GM19099 (cell line): ENCODE measurements around the gene UBTD2.

Source experiments
- POLR2A ChIP-seq: IDR thresholded peaks from 3 replicates; pipeline ENCODE4 v1.6.1; 2011; ENCODE audit warnings: low read depth; ENCODE audit not compliant: insufficient read length; ENCODE audit errors: extremely low read depth

UBTD2 gene

GRCh38 chr5:172188893-172189692 lies 94.5 kb downstream of the UBTD2 start:
- no peak for TF ChIP-seq POLR2A

DNA sequence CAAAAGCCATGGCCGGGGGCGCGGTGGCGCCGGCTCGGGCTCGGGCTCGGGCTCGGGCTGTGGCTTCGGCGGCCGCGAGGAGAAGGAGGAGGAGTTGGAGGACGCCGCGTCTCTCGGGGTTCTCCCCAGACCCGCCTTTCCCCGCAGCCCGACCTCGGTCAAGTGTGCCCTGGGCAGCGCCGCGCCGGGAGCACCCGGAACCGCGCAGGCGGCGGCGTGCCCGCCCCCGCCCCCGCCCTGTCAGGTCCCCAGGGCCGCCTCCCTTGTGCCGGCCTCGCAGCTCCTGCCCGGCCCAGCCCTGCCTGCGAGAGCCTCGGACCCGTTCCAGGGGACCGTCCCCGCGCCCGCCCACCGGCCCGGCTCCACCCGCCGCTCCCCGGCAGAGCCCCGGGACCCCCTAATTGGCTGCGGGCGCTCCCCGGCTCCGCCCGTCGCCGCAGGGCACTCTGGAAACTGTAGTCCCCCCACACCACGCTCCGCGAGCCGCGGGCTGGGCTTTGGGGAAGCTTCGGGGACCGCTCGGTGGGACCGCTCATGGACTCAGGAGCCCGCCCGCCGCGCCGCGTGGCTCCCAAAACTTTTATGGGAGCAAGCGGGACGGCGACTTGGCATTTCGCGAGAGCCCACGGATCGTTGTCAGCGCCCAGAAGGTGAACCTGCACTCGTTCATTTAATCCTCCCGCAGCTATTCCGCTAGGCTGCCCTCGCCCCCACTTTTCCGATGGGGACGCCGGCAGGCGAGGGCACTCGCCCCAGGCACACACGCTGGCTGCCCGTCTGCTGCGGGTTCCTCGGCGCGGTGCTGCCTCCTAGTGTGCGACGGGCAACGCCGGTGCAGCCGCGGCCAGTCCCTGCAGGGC lies 95.3 kb downstream of the UBTD2 start, which contains the start of gene STK10:
STK10 (minus strand) TSS at position 192 of the 860 bp plus-strand sequence; CDS start at position 10, 182 bp downstream.
- TF ChIP-seq POLR2A: peak; percentile 72

- TF ChIP-seq POLR2A: peak; percentile 41
Measured at GRCh38 chr5:172187118-172188032, 96.2 kb downstream of the UBTD2 start.

- TF ChIP-seq POLR2A: no peak
Measured at GRCh38 chr5:172186114-172186695, 97.4 kb downstream of the UBTD2 start.

DNA sequence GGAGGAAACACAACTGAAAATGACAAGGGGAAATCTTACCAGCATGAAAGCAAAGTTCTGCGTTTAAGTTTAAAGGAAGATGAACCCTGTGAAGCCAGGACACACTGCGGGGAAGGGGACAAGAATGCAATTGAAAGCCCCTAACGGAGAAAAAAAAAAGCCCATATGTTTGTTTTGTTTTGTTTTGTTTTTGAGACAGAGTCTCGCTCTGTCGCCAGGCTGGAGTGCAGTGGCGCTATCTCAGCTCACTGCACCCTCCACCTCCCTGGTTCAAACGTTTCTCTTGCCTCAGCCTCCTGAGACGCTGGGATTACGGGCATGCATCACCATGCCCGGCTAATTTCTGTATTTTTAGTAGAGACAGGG lies 98.5 kb downstream of the UBTD2 start:
- TF ChIP-seq POLR2A: no peak

- no peak for TF ChIP-seq POLR2A
Measured at GRCh38 chr5:172183881-172184280, 99.7 kb downstream of the UBTD2 start.

GRCh38 chr5:172182291-172182690 lies 101.3 kb downstream of the UBTD2 start:
- no peak for TF ChIP-seq POLR2A

DNA sequence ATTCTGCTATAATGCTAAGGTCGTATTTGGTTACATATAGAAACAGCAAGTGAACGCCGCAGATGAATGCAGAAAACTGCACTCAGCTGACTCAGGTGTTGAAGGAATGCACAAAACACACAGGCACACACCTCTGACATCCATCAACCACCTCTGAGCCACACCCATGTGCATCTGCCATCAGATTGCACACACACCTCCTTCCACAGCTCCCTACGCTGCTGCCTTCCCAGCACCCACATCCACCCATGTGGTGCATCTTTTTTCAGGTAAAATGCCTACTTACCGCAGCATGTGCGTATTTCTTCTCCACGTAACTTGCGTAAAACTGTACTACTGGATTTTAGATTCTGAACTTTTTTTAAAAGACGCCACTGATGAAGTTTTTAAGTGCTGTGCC lies 102.6 kb downstream of the UBTD2 start:
- TF ChIP-seq POLR2A: no peak

- TF ChIP-seq POLR2A: peak; percentile 61
Measured at GRCh38 chr5:172178991-172179989, 104.3 kb downstream of the UBTD2 start.

- no peak for TF ChIP-seq POLR2A
Measured at GRCh38 chr5:172178301-172178987, 105.1 kb downstream of the UBTD2 start.

DNA sequence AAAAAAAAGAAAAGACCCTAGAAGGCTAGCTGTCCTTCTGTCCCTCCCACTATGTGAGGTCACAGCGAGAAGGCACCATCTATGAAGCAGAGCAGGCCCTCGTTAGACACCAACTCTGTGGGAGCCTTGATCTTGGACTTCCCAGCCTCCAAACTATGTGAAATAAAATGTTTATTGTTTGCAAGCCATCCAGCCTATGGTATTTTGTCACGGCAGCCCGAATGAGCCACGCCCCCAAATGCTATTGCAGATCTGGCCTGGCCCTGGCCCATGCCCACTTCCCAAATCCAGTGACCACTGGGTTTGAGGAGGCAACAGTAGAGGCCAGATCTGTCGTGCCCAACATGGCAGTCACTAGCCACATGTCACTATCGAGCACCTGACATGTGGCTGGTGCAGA lies 106.4 kb downstream of the UBTD2 start:
- TF ChIP-seq POLR2A: no peak

- peak; percentile 57 for TF ChIP-seq POLR2A
Measured at GRCh38 chr5:172175263-172175719, 108.3 kb downstream of the UBTD2 start.
